ENCODE data around the gene AKAP8L.
"Not testable (repeated sequence)": the region's sequence is repeated elsewhere in the genome, so short reads cannot be mapped to it uniquely, and the experiment has no call there.

AKAP8L gene

DNA sequence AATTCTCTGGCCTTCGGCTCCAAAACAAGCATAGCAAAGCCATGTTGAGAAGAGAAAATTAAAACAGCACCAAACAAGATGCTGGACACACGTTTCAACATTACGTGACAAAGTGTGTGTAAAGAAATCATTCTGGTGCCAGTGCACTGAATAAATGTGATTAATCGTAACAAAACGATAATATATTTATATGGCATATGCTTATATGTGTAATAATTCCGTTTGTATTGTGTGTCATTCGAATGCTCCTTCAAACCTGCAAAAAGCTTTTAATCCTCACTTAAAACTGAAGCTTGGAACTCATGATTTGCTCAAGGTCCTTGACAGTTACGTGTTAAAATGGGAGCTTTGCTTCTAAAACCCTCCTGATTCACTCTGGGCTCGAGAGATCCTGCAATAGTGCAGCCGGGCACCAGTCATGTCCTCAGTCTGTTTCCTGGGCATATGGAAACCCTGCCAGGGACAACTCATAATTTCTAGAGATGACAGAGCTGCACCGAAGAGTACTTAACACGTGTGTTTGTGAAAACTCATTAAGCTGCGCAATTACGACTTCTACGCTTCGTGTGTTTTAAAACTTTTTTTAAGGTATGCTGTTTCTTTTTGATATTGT, 731 bp upstream of the AKAP8L start:
- TF ChIP-seq, protein P1, sequence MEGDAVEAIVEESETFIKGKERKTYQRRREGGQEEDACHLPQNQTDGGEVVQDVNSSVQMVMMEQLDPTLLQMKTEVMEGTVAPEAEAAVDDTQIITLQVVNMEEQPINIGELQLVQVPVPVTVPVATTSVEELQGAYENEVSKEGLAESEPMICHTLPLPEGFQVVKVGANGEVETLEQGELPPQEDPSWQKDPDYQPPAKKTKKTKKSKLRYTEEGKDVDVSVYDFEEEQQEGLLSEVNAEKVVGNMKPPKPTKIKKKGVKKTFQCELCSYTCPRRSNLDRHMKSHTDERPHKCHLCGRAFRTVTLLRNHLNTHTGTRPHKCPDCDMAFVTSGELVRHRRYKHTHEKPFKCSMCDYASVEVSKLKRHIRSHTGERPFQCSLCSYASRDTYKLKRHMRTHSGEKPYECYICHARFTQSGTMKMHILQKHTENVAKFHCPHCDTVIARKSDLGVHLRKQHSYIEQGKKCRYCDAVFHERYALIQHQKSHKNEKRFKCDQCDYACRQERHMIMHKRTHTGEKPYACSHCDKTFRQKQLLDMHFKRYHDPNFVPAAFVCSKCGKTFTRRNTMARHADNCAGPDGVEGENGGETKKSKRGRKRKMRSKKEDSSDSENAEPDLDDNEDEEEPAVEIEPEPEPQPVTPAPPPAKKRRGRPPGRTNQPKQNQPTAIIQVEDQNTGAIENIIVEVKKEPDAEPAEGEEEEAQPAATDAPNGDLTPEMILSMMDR (IDR thresholded peaks at IDR 0.05; ENCODE audit: low read depth, low read length): no peak
- H3K4me3 ChIP-seq (ENCODE audit: low read depth, low read length): peak overlapping the region; percentile 57

DNA sequence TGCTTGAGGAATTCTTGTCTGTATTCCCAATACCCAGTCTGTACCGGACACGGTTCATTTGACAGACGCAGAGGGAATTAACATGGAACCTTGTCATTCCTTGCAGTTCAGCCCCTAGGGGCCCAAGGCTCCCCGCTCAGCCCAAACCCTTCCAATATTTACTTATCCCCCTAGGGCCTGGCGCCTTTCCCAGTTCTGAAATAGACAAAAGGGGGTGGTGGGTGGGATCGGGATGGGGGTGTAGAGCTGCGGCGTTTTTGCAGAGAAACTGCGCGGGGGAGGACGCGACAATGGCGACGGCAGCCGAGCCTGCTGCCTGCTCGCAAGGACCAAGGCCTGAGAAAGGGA, 583 bp downstream of the AKAP8L start:
- H3K4me3 ChIP-seq (ENCODE audit: low read depth, low read length): peak overlapping the region; percentile 98
- TF ChIP-seq, protein P1 (IDR thresholded peaks at IDR 0.05; ENCODE audit: low read depth, low read length): no peak

DNA sequence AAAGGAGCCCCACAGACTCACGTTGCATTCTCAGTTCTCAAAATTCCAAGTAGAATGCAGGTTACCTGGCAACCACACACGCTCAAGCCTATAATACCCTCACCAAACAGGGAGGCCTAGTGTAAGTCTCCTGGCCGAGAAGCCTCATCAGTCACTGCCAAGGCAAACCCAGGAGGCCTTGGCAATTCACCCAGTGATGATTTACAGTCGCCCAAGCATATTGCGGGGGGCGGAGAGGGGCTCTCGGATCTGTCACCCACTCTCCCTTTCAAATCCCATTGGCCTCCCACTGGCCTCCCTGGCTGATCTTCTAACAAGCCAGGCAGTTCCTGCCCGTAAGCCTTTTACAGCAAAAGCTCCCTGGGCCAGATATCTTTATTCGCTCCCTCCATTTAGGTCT, 1.1 kb downstream of the AKAP8L start:
- H3K4me3 ChIP-seq (ENCODE audit: low read depth, low read length): peak overlapping the region; percentile 98
- TF ChIP-seq, protein P1 (IDR thresholded peaks at IDR 0.05; ENCODE audit: low read depth, low read length): no peak

DNA sequence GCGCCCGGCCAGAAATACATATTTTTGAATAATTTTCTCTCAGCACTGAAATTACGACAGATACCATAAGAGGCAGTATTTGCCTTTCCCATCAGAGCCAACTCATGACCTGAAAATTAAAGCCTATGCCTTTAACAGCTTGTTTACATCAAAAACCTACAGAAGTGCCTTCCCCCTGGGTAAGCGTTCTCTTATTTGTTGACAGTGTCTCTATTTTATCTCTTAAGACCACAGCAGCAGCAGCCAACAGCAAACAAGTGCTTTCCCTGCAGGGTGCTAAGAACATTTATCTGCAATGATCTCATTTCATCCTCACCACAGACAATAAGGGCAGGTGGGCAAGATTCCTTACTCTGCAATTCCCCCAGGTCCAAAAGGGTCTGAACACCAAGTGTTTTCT, 6.0 kb downstream of the AKAP8L start:
- TF ChIP-seq, protein P1 (IDR thresholded peaks at IDR 0.05; ENCODE audit: low read depth, low read length): no peak
- H3K4me3 ChIP-seq (ENCODE audit: low read depth, low read length): no peak overlapping the region

DNA sequence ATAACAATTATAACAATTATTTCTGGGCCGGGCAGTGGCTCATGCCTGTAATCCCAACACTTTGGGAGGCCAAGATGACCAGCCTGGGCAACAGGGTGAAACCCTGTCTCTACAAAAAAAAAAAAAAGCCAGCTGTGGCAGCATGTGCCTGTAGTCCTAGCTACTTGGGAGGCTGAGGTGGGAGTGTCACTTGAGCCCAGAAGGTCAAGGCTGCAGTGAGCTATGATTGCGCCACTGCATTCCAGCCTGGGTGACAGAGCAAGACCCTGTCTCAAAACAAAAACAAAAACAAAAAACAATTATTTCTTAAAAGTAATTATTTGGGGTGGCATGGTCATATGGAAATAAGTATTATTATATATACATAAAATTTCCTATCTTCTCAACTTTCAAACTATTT, 7.4 kb downstream of the AKAP8L start:
- not testable (repeated sequence) for H3K4me3 ChIP-seq (ENCODE audit: low read depth, low read length)

DNA sequence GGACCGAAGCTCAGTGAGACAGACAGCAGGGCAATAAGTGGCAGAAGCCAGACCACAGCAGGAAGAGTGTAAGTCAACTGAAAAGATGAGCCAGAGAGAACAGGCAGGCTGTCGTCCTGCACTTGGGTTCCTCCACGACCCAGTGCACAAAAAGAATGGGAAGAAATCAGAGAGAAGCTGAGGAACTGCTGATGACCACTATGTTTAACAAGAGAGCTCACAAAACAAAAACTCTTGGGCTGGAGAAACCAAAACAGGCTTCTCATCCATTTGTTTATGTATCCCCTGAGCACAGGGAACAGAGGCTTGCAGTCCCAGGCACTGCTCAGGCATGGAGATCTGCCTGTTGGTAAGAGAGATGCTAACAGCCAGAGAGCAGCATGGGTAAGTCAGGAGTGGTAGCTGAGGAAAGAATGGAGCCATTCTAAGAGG, 14.0 kb downstream of the AKAP8L start:
- H3K4me3 ChIP-seq (ENCODE audit: low read depth, low read length): no peak overlapping the region
- TF ChIP-seq, protein P1 (IDR thresholded peaks at IDR 0.05; ENCODE audit: low read depth, low read length): no peak

DNA sequence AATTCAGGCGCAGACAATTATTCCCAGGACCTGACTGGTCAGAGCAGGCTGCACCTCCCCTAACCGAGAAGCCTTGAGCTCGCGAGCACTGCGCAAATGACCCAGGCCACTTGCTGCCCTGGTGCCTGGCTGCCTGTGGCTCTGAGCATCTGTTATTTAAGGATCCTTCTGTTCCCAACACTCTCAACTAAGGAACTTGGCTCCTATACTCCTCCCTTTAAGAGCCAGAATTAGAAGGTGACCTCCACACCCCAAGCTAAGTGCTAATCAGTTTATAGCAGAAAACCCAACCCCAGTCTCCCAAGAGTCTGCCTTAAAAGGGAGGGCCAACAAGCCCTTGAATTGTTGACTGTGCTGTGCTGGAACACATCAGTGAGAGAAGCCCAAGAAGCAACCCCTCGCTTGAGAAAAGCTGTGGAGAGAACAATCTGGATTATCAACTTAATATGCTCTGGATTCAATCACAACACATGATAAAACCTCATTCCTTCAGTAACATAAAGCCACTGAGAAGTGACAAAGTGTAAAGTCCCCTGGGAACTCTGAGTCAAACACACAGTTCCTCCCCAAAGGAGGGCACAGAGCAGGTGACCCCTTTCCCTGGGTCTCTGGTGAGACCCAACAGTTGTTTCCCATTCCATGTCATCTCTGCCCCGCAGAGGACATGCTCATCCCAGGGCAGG, 14.6 kb downstream of the AKAP8L start:
- no peak overlapping the region for H3K4me3 ChIP-seq (ENCODE audit: low read depth, low read length)
- TF ChIP-seq, protein P1 (IDR thresholded peaks at IDR 0.05; ENCODE audit: low read depth, low read length): no peak

DNA sequence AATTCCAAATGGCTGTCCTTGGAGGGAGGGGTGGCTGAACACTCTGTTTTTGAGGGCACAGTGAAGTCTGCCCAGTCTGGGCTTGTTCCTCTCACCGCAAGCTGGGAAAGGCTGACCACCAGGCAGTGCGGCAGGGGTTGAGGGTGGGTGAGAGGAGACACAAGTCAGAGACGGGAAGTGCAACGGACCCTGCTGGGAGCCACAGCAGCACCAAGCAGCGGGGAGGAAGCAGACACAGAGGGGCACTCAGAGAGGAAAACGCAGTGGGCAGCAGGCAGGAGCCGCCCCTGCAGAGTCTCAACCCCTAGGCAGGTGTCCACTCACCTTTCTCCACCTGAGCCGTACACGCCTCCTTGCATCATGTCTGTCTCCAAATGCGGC, 15.6 kb downstream of the AKAP8L start:
- TF ChIP-seq, protein P1 (IDR thresholded peaks at IDR 0.05; ENCODE audit: low read depth, low read length): no peak
- H3K4me3 ChIP-seq (ENCODE audit: low read depth, low read length): no peak overlapping the region
